IMR-90 (cell line): ENCODE data around the gene DCAF16. TPM values are rescaled to one million over a fixed set of nuclear protein-coding genes. Genes with fewer than 3 reads are reported as not detected.

Experiments
- ATAC-seq: fragments of 200-7000 bp; cut with Tn5 transposase; 2 replicates; pipeline ENCODE4 v1.9.1; 2020; ENCODE audit warnings: low read depth, mild to moderate bottlenecking, moderate library complexity
- BruUV-seq: library from RNA; stranded (reverse); fragments of 400-500 nt; replicated peaks from 2 replicates; lab custom pipeline; 2021; lab: Mats Ljungman, UMichigan
- CTCF ChIA-PET: fragments of 300-600 bp; formaldehyde crosslinking; extraction: SDS; loops from one replicate; lab custom pipeline; 2021; ENCODE audit warnings: antibody characterized with exemption; lab: Yijun Ruan, JAX
- POLR2A ChIA-PET: fragments of 300-600 bp; sonication (Branson Sonifier 250); formaldehyde crosslinking; loops from one replicate; lab custom pipeline; 2022; ENCODE audit warnings: antibody characterized with exemption; ENCODE audit not compliant: unreplicated experiment; lab: Charles Lee
- DNase-seq: peaks from one replicate; pipeline ENCODE4 v3.0.0; 2013
- H2AFZ ChIP-seq: replicated peaks from 2 replicates; pipeline ENCODE3; 2013; ENCODE audit warnings: low read length, mild to moderate bottlenecking; ENCODE audit not compliant: poor library complexity
- H2AK5ac ChIP-seq: 2 replicates; pipeline ENCODE4 v1.6.1; 2013; ENCODE audit warnings: low read depth, low read length, inconsistent platforms
- H2AK9ac ChIP-seq: replicated peaks from 2 replicates; pipeline ENCODE3; 2013; ENCODE audit warnings: mild to moderate bottlenecking, low read depth, low read length, moderate library complexity; ENCODE audit not compliant: poor library complexity
- H2BK120ac ChIP-seq: 2 replicates; pipeline ENCODE4 v1.6.1; 2013; ENCODE audit warnings: low read depth, low read length, inconsistent platforms
- H2BK15ac ChIP-seq: 3 replicates; pipeline ENCODE4 v1.6.1; 2013; ENCODE audit warnings: low read depth, low read length, inconsistent platforms
- H2BK20ac ChIP-seq: 2 replicates; pipeline ENCODE4 v1.6.1; 2013; ENCODE audit warnings: low read depth, mild to moderate bottlenecking, inconsistent platforms, low read length, moderate library complexity
- H2BK5ac ChIP-seq: 2 replicates; pipeline ENCODE4 v1.6.1; 2013; ENCODE audit warnings: mild to moderate bottlenecking, low read depth, low read length, inconsistent platforms; ENCODE audit not compliant: poor library complexity, severe bottlenecking
- H3K14ac ChIP-seq: replicated peaks from 2 replicates; pipeline ENCODE4 v1.6.1; 2013; ENCODE audit warnings: low read depth, low read length, inconsistent platforms
- H3K18ac ChIP-seq: 2 replicates; pipeline ENCODE4 v1.6.1; 2013; ENCODE audit warnings: low read depth, low read length, control low read depth
- H3K23ac ChIP-seq: 2 replicates; pipeline ENCODE4 v1.6.1; 2013; ENCODE audit warnings: low read depth, low read length, inconsistent platforms
- H3K27ac ChIP-seq: 2 replicates; pipeline ENCODE4 v1.5.1; 2013; ENCODE audit warnings: mild to moderate bottlenecking, control low read depth, low read length; ENCODE audit not compliant: insufficient read depth
- H3K27me3 ChIP-seq: 2 replicates; pipeline ENCODE4 v1.6.1; 2013; ENCODE audit warnings: low read length; ENCODE audit not compliant: control insufficient read depth, insufficient read depth
- H3K36me3 ChIP-seq: 2 replicates; pipeline ENCODE4 v1.6.1; 2013; ENCODE audit warnings: low read length, mixed read lengths; ENCODE audit not compliant: control insufficient read depth, insufficient read depth
- H3K4ac ChIP-seq: 2 replicates; pipeline ENCODE4 v1.6.1; 2013; ENCODE audit warnings: low read depth, low read length, inconsistent platforms
- H3K4me1 ChIP-seq: 2 replicates; pipeline ENCODE4 v1.6.1; 2013; ENCODE audit warnings: low read length, mixed read lengths; ENCODE audit not compliant: control insufficient read depth, insufficient read depth
- H3K4me2 ChIP-seq: 2 replicates; pipeline ENCODE4 v1.6.1; 2013; ENCODE audit warnings: low read depth, mild to moderate bottlenecking, control low read depth, low read length, moderate library complexity
- H3K4me3 ChIP-seq: 2 replicates; pipeline ENCODE4 v1.5.1; 2013; ENCODE audit warnings: low read depth, mild to moderate bottlenecking, control low read depth, low read length, moderate library complexity; ENCODE audit not compliant: insufficient read depth
- H3K56ac ChIP-seq: 2 replicates; pipeline ENCODE4 v1.6.1; 2013; ENCODE audit warnings: low read length, inconsistent platforms; ENCODE audit not compliant: insufficient read depth; ENCODE audit errors: extremely low read depth
- H3K79me1 ChIP-seq, 2 experiments: 2 replicates each; pipeline ENCODE4 v1.6.1; 2013; ENCODE audit warnings: low read length in 2 of 2, inconsistent platforms in 1 of 2, low read depth in 1 of 2
- H3K9ac ChIP-seq: 2 replicates; pipeline ENCODE4 v1.6.1; 2013; ENCODE audit warnings: low read depth, low read length, control low read depth
- H3K9me1 ChIP-seq: 2 replicates; pipeline ENCODE4 v1.6.1; 2013; ENCODE audit warnings: low read length, inconsistent platforms; ENCODE audit not compliant: insufficient read depth
- H3K9me3 ChIP-seq: 2 replicates; pipeline ENCODE4 v1.6.1; 2013; ENCODE audit warnings: low read length; ENCODE audit not compliant: control insufficient read depth, insufficient read depth
- H4K20me1 ChIP-seq: 2 replicates; pipeline ENCODE4 v1.6.1; 2013; ENCODE audit warnings: low read length, inconsistent platforms; ENCODE audit not compliant: insufficient read depth
- H4K5ac ChIP-seq: 2 replicates; pipeline ENCODE4 v1.6.1; 2013; ENCODE audit warnings: mild to moderate bottlenecking, low read depth, low read length, control low read depth
- H4K8ac ChIP-seq, 2 experiments: 2 replicates each; pipeline ENCODE4 v1.6.1; 2013; ENCODE audit warnings: low read depth in 2 of 2, low read length in 2 of 2, control low read depth in 1 of 2, inconsistent platforms in 1 of 2
- H4K91ac ChIP-seq: 2 replicates; pipeline ENCODE4 v1.6.1; 2013; ENCODE audit warnings: low read depth, low read length, inconsistent platforms; ENCODE audit not compliant: insufficient read depth
- BHLHE40 ChIP-seq: fragments of 150-350 bp; IDR thresholded peaks from 2 replicates; pipeline ENCODE4 v1.6.1; 2016; ENCODE audit warnings: mild to moderate bottlenecking, low read depth, low read length
- CEBPB ChIP-seq: IDR thresholded peaks from 2 replicates; pipeline ENCODE4 v1.6.1; 2012; ENCODE audit warnings: low read depth, low read length, improper control_type of control experiment
- CHD1 ChIP-seq: IDR thresholded peaks from 2 replicates; pipeline ENCODE4 v1.6.1; 2012; ENCODE audit warnings: low read depth, low read length, improper control_type of control experiment
- CTCF ChIP-seq: conservative IDR thresholded peaks from 2 replicates; pipeline ENCODE4 v1.5.1; 2012; ENCODE audit warnings: mild to moderate bottlenecking, low read depth, low read length, improper control_type of control experiment
- NFE2L2 ChIP-seq: fragments of 150-350 bp; IDR thresholded peaks from 2 replicates; pipeline ENCODE4 v1.6.1; 2016; ENCODE audit warnings: low read depth, mild to moderate bottlenecking, low read length
- POLR2A ChIP-seq: IDR thresholded peaks from 2 replicates; pipeline ENCODE4 v1.6.1; 2012; ENCODE audit warnings: mild to moderate bottlenecking, low read depth, low read length
- RFX5 ChIP-seq: IDR thresholded peaks from 2 replicates; pipeline ENCODE4 v1.8.0; 2012; ENCODE audit warnings: low read depth, mild to moderate bottlenecking, low read length, moderate library complexity
- USF2 ChIP-seq: fragments of 150-350 bp; IDR thresholded peaks from 2 replicates; pipeline ENCODE4 v1.6.1; 2017; ENCODE audit warnings: mild to moderate bottlenecking, antibody characterized with exemption, low read length, low read depth
- whole genome bisulfite sequencing, 2 experiments: methylation state at CpG; one replicate each; pipeline versions ENCODE4 v1.1.5 to v1.1.7; 2013; ENCODE audit warnings: missing lambda C conversion rate in 2 of 2; ENCODE audit not compliant: insufficient read length in 1 of 2; ENCODE audit errors: extremely low coverage in 2 of 2; 5-methylcytosine and 5-hydroxymethylcytosine counted together
- dilution Hi-C: fragments of 300-500 bp; cut with HindIII; formaldehyde crosslinking; loops from one replicate; pipeline ENCODE4 v1.14.3; 2018; ENCODE audit warnings: low sequenced_read_pairs; ENCODE audit not compliant: unreplicated experiment
- in situ Hi-C: fragments of 300-500 bp; cut with MboI; formaldehyde crosslinking; loops from 3 replicates; pipeline ENCODE4 v1.14.3; 2019; ENCODE audit warnings: low sequenced_read_pairs, inconsistent platforms, mixed read lengths
- intact Hi-C: fragments of 100-400 bp; cut with micrococcal nuclease; formaldehyde crosslinking; loops from 2 replicates; pipeline ENCODE4 v1.10.0; 2022
- polyA plus RNA-seq, 3 experiments: library from polyadenylated mRNA; depleted of rRNA; stranded (reverse); fragments of >200 nt; gene quantifications; 2 replicates each; pipeline ENCODE4 v1.2.3, GENCODE V29; 2012; ENCODE audit warnings: low replicate concordance in 1 of 3
- total RNA-seq: library from RNA; depleted of rRNA; stranded (reverse); fragments of >200 nt; gene quantifications from 2 replicates; pipeline ENCODE4 v1.2.3, GENCODE V29; 2012

Gene DCAF16
- total and polyA plus RNA-seq, 2 of the 4 experiments (the other 2 are of a cell fraction), result 15.1 to 31.5 TPM

- Histone ChIP-seq H3K23ac (no peak overlapping the region), H4K8ac (no peak overlapping the region), H3K18ac (no peak overlapping the region), H2AFZ (no peak overlapping the region), H2AK9ac (no peak overlapping the region), H3K4me1 (no peaks in the 10 kb centered on the region), H3K9me3 (no peaks in the 10 kb centered on the region), H3K27ac (no peak overlapping the region), H4K91ac (no peak overlapping the region), H2BK5ac (no peak overlapping the region), H3K36me3 (no peaks in the 10 kb centered on the region), H3K4me3 (no peak overlapping the region), H3K4me2 (no peak overlapping the region), H2AK5ac (no peak overlapping the region), H2BK20ac (no peak overlapping the region), H4K5ac (no peak overlapping the region), H2BK15ac (no peak overlapping the region), H4K20me1 (no peaks in the 10 kb centered on the region), H3K9me1 (no peaks in the 10 kb centered on the region), H3K9ac (no peak overlapping the region), H3K4ac (no peak overlapping the region), H3K79me1 (no peaks in the 10 kb centered on the region; a peak in 1 of 4 replicates), H3K14ac (no peak overlapping the region), H3K56ac (no peak overlapping the region), H3K27me3 (no peaks in the 10 kb centered on the region), H2BK120ac (no peak overlapping the region)
- TF ChIP-seq USF2 (no peak), NFE2L2 (no peak), CTCF (no peak), CHD1 (no peak), RFX5 (no peak), BHLHE40 (no peak), CEBPB (no peak), POLR2A (no peak)
- 100% methylated on average over 1 of the region's 5 CpGs; no CpG with 5 or more reads in 1 of the 2 experiments for WGBS, 2 experiments
- CTCF ChIA-PET, result no interaction called here
- POLR2A ChIA-PET, result no interaction called here
- no TSS peak for BruUV-seq
- dilution Hi-C loops, result no loop called here
- ATAC-seq, result no peak
- no peak for DNase-seq
- intact Hi-C loops, result no loop called here
- in situ Hi-C loops, result no loop called here
These were observed 49.3 kb upstream of the DCAF16 start for GRCh38 chr4:17859793-17860406.
